ENCODE results near the gene SEPTIN5.

DNA sequence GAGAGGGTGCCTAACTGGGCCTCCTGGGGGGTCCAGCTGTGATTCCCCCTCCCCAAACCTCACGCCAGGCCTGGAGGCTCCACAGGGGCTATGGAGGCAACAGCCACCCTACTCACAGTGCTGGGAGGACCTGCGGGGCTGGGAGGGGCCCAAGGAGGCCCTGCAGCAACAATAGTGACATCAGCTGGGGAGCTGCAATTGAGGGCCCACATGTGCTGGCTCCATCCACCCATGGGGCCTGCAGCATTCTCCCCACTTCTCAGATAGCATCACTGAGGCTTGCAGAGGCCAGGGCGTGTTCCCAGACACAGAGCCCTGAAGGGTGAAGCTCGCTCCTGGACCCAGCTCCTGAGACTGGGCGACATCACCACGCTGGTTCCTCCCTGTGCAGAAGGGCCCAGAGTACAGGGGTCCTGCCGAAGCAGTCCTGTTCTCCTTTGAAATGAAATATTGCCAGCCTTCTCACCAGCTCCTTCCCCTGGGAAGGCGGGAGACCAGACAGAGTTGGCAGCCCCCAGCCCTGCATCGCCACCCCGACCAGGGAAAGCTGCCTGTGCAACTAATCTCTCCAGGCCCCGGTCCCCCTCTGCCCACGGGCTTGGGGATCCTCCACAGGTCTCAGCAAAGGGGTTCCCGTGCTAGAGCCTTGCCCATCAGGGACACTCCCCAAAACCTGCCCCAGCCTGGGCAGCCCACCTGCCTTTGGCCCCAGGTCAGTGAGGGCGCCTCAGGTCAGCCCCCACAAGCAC lies 37.4 kb downstream of the SEPTIN5 start:
- TF ChIP-seq GATA2 (IDR thresholded peaks at IDR 0.05; ENCODE audit: low read depth, low read length), result no peak
- no peak for TF ChIP-seq GATA3 (IDR thresholded peaks at IDR 0.05; ENCODE audit: low read depth, low read length)

Measured in SH-SY5Y (cell line).